HG03558 (cell line): ENCODE data around the gene RPH3AL.
"Not testable (repeated sequence)": the region's sequence is repeated elsewhere in the genome, so short reads cannot be mapped to it uniquely, and the experiment has no call there.

Experiments used
- ATAC-seq: cut with Tn5 transposase; IDR thresholded peaks from one replicate; pipeline ENCODE4 v1.9.1; 2021; ENCODE audit warnings: moderate number of reproducible peaks; ENCODE audit not compliant: unreplicated experiment; ENCODE audit errors: extremely low read depth

The RPH3AL gene

GRCh38 chr17:171871-172270 is 180.7 kb downstream of the RPH3AL start:
- no peak for ATAC-seq

GRCh38 chr17:170130-170670 is 182.4 kb downstream of the RPH3AL start:
- ATAC-seq: no peak

DNA sequence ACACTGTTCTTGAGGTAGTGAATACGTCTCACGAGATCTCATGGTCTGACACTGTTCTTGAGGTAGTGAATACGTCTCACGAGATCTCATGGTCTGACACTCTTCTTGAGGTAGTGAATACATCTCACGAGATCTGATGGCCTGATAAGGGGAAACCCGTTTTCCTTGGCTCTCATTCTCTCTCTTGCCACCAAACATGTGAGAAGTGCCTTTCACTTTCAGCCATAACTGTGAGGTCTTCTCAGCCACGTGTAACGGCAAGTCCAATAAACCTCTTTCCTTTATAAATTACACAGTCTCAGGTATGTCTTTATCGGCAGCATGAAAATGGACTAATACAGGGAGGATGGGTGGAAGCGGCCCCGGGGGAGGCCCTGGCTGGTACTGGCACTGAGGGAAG is 184.0 kb downstream of the RPH3AL start:
- not testable (repeated sequence) for ATAC-seq

- ATAC-seq: no peak
Measured at GRCh38 chr17:165939-166338, 186.7 kb downstream of the RPH3AL start.

GRCh38 chr17:164303-165235 is 188.0 kb downstream of the RPH3AL start:
- no peak for ATAC-seq

DNA sequence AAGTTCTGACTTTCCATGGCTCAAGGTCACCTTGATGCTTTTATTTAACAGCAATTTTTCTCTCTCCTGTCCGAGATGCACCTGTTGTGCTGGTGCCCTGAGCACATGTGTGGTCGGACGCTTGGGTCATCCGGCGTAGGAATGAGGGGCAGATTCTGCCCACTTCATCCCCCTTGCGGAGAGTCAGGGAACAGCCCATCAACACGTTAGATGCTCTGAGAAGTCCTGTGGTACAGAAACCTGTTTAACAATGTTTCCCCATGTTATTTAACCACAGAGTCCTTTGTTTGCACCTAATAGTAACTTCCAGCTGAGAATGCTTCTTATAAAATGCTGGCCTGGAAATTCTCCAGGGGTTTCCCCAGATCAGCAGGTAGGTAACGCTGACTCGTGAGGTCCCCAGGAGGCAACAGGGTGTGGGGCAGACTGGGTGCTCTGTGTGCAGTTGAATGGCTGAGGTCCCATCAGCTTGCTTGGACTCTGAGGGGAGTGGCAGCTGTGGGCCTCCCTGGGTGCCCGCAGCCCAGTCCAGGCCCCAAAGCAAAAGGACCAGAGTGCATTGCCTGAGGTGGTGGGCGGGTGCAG is 189.0 kb downstream of the RPH3AL start:
- no peak for ATAC-seq

- ATAC-seq: no peak
Measured at GRCh38 chr17:162689-163088, 189.9 kb downstream of the RPH3AL start.
